HG02852 (cell line): ENCODE data around the gene PDCL3.
A peak's percentile ranks its signal among the peaks of the same experiment; 100 is the strongest.

Experiments
- ATAC-seq: cut with Tn5 transposase; IDR thresholded peaks from one replicate; pipeline ENCODE4 v1.9.1; 2021; ENCODE audit warnings: mild to moderate bottlenecking, moderate library complexity; ENCODE audit not compliant: unreplicated experiment

Gene PDCL3

DNA sequence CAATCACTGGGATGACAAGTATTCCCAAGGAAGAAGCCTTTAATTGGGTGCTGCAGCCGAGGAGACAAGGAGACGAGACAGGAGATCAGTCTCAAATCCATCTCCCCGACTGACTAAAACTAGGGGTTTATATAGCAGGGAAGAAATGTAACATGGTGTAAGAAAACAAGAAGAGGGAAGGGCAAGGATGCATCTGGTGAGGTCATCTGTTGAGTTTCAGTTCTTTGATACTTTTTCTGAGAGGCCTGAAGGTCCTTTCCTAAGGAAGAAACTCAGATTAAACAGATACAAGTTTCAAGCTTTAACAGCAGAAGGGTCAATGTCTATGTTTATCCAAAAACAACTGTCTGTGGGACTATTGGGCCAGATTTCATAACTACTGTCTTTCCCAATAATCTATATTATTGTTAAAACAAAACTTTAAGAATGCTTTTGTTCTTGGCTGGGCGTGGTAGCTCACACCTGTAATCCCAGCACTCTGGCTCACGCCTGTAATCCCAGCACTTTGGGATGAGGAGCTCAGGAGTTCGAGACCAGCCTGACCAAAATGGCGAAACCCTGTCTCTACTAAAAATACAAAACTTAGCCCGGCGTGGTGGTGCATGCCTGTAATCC is 2.5 kb upstream of the PDCL3 start:
- ATAC-seq: no peak

DNA sequence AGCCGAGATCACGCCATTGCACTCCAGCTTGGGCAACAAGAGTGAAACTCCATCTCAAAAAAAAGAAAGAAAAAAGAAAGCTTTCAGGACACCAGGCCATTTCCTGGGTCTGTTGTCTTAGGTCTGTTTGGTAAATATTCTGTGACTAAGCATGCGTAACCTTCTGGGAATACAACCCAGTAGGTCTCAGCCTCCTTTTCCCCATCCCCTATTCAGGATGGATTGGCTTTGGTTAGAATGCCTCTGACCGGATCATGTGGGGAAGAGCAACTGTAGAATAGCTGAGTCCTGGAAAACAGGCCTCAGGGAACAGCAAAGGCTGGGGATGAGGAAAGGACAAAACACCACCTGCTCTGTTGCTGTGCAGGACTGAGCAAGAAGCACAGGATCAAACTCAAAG is 1.6 kb upstream of the PDCL3 start:
- ATAC-seq: no peak

DNA sequence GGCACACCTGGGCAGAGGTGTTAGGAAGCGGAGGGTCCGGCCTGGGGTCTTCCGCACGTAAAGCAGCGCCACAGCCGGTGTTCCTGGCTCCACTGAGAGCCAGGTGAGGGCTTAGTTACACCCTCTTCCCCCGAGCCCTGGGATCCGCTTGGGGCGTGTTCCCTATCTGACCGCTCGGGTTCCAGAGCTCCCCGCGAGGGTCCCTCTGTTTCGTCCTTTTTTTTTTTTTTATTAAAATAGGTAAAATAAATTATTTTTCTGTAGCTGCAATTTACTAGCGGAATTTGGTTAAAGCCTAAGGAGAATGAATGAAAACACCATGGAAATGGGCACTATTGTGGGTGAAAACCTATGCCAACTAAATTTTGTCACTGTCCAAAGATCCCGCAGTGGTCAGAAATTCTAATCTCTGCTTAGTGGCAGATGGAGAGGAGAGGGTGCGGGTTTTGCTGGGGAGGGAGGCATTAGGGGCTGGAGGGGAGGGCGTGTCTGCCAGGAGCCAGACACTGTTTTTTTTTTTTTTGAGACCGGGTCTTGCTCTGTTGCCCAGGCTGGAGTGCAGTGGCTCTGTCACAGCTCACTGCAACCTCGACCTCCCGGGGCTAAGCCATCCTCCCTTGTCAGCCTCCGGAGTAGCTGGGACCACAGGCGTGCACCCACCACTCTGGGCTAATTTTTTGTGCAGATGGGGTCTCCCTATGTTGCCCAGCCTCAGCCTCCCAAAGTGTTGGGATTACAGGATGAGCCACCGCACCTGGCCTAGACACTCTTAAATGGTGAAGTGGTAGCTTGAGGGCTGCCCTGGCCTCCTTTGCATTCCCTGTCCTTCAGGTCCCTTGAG is 834 bp downstream of the PDCL3 start:
- ATAC-seq: peak; percentile 16

DNA sequence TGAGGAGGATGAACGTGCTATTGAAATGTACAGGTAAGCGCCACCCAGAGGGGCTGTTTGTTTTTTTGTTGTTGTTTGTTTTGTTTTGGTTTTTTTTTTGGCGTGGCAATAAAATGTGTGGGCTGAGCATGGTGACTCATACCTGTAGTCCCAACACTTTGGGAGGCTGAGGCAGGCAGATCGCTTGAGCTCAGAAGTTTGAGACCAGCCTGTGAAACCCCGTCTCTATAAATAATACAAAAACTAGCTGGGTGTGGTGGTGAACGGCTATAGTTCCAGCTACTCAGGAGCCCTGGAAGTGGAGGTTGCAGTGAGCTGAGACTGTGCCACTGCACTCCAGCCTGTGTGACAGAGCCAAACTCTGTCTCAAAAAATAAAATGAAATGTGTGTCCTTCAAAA is 6.2 kb downstream of the PDCL3 start:
- ATAC-seq: peak; percentile 66

DNA sequence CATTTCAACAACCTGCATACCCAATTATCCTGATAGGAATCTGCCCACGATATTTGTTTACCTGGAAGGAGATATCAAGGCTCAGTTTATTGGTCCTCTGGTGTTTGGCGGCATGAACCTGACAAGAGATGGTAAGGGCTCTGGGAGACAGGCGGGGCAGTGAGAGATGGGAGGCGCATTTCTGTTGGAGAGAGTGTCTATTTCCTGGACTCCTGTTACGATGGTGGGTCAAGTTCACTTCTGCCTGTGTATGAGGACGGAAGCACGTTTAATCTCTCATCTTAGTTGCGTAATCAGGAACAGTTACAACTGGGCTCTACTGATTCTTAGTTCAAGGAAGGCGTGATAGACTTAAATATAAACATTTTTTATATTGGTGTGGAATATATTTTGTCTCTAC is 8.9 kb downstream of the PDCL3 start:
- no peak for ATAC-seq

DNA sequence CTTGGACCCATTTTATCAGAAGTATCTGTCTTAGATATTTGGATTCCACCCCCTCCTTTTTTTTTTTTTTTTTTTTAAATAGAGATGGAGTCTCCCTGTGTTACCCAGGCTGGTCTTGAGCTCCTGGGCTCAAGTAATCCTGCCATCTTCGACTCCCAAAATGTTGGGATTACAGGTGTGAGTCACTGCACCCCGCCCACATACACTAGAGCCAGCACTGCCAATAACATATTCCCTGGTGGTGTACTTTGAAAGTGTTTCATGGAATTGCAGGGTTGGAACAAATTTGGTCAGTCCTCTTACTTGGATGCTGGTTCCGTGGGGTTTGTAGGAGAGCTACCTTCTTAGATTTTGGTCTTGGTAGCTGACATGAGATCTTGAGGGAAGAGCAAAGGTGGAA is 15.0 kb downstream of the PDCL3 start:
- ATAC-seq: no peak

DNA sequence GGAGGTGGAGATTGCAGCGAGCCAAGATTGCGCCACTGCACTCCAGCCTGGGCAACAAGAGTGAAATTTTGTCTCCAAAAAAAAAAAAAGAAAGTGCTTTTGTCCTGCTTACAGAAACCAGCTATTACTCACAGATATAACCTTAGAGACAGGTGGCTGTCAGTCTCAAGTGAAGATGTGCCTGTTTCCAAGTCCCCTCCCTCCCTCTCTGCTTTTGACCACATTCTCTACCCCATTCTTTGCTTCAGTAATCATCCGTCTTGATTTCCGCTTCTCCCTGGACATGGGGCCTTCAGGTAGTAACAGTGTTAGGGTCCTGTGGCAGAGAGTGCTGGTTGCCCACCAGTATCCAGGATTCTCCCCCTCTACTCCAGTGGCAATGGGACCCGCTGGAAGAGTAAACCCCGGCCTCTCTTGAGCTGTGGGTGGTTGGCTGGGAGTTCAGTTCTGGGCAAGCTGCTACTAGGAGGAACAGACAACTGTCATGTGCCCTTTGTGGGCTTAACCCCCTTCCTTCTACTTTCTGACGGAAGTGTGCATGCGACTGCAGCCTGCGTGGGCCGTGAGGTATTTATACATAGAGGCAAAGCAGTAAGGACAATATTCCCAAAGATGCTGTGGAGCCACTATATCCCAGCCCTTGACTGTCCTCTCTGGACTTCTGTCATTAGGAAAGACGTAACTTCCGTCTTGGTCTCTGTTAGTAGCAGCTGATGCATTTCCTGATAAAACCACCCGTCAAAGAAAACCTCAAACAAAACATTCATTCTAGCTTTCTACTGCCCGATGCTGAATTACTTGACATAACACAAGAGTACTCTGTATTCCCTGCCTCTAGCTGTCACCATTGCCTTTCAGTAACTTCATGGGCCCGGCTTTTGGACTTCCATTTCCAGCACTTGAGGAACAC is 17.8 kb downstream of the PDCL3 start:
- peak; percentile 69 for ATAC-seq

DNA sequence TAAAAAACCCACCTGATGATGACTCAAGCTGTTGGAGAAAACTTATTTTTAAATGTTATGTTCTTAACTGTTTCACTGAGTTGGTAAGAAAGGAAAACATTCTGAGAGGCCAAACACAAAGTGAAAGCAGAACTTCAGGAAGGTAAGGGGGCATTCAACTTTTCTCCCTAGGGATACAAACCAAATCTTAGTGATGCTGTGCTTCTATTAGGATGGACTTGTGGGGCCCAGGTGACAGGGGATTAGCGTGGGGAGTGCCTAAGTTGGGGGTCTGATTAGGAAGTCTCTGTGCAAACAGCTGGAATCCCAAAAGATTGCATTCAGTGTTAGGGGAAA is 18.5 kb downstream of the PDCL3 start:
- no peak for ATAC-seq

DNA sequence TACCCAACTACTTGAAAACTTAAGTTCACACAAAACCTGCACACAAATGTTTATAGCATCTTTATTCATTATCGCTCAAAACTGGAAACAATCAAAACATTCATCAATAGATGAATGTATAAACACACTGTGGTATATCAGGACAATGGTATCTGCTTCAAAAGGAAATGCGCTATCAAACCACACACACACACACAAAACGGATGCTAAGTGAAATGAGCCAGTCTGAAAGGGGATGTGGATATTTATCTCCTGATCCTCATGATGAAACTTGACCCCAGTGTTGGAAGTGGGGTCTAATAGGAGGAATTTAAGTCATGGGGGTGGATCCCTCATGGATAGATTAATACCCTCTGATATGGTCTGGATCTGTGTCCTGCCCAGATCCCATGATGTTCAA is 22.0 kb downstream of the PDCL3 start:
- ATAC-seq: no peak

DNA sequence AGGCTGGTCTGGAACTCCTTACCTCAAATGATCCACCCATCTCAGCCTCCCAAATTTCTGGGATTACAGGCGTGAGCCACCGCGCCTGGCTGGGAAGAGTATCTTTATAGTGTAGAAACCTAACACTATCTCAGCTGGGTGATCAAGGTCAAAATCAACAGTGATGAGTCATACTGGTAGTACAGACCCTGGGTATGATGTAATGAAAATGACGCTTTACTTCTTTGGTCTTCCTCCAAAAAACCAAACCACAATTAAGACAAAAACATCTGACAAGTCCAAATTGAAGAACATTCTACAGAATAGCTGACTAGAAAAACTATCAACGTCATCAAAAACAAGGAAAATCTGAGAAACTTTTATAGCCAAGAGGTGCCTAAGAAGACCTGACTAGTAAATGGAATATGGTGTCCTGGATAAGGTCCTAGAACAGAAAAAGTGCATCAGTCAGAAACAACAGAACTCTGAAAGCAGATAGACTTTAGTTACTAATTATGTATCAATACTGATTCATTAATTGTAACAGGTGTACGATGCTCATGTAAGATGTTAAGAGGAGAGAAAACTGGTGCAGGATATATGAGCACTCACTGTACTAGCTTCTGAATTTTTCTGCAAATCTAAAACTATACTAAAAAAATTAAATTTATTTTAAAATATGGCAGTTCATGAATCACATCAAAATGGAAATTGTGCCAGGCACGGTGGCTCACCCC is 25.4 kb downstream of the PDCL3 start:
- ATAC-seq: peak; percentile 82

DNA sequence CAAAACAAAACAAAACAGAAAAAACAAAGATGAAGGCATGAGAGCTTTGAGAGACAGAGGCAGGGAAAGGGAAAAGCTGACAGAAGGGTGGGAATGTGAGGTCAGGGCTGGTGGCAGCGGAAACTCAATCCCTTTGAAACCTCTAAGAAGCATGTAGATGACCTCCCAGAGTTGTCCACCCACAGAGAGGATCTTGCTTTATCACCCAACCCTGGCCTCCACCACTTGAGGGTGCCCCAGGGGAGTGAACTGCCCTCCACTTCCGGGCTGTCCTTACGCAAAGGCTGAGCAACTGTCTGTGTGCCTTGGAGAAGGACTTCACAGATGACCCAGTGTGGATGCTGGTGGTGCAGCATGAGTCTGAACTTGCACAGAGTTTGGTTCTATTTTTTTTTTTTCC is 26.7 kb downstream of the PDCL3 start:
- ATAC-seq: no peak

DNA sequence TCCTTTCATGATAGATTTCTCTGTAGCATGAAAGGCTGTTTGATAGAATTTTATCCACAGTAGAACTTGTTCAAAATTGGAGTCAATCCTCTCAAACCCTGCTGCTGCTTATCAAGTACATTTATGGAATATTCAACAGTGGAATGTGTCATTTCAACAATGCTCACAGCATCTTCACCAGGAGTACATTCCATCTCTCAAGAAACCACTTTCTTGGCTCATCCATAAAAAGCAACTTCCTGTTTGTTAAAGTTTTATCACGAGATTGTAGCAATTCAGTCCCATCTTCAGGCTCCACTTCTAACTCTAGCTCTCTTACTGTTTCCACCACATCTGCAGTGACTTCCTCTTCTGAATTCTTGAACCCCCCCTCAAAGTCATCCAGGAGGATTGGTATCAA is 29.4 kb downstream of the PDCL3 start:
- ATAC-seq: no peak

DNA sequence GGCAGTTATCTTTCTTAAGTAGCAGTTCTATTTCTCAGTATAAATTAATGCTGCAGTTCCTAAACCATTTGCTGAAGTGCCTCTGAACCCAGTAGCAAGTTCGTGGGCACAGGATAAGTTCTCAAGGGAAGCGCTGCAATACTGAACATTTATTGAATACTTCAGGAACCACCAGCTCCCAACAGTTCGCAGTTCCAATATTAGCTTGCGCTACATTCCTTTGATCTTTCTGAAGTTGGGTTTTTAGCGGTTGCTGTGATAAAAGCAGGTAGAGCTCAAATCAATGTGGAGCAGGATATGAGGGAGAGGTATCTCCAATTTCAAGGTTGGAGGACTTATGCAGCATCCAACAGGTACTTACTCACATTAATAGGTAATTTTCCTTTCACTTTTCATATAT is 33.7 kb downstream of the PDCL3 start:
- no peak for ATAC-seq

DNA sequence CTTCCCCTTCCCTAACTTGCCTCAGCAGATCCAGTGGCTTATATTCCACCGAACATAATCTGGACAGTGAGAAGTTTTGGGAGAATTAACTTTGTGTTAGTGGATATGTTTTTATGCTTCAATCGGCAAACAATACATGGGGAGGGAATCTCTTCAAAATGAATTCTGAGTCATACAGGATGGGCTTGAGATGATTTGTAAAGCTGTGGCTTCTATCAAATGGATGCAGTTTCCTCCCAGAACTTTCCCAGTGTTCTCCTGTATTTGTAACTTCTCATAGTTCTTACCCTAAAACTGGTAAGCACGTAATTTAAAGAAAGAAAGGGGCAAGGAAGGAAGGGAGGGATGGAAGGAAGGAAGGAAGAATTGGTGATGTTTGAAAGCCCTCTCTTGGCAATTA is 36.8 kb downstream of the PDCL3 start:
- no peak for ATAC-seq

DNA sequence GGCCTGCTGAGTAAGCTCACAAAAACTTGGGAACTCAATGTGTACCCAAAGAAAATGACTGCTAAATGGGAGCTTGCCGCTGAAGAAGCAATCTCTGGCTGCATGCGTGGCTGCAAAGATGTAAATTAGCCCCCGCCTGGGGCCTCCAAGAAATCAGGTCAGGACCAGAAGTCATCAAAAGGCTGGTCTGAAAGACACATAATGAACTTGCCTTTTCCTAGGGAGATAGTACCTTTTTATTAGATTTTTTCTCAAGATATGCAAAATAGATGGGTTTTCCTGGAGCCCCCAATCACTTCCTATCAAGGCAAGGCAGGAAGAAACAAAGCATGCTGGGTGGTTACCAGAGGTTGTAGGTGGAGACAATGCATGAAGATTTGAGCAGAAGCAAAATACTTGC is 38.9 kb downstream of the PDCL3 start:
- ATAC-seq: no peak

DNA sequence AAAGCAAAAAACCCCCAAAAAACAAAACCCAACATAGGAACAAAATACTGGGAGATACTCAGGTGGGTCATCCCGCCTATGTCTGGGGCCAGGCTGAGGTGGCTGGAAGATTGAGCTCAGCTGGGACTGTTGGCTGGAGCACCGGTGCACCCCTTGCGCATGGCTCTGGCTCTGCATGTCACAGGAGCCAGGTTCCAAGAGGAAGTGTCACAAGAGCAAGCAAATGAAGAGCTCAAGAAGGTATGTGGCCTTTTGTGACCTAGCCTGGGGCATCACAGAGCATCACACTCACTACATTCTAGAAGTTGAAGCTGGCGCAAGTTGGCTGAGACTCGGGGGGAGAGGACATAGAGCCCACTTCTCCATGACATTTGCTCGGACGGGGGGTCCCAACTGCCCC is 40.6 kb downstream of the PDCL3 start:
- ATAC-seq: no peak

DNA sequence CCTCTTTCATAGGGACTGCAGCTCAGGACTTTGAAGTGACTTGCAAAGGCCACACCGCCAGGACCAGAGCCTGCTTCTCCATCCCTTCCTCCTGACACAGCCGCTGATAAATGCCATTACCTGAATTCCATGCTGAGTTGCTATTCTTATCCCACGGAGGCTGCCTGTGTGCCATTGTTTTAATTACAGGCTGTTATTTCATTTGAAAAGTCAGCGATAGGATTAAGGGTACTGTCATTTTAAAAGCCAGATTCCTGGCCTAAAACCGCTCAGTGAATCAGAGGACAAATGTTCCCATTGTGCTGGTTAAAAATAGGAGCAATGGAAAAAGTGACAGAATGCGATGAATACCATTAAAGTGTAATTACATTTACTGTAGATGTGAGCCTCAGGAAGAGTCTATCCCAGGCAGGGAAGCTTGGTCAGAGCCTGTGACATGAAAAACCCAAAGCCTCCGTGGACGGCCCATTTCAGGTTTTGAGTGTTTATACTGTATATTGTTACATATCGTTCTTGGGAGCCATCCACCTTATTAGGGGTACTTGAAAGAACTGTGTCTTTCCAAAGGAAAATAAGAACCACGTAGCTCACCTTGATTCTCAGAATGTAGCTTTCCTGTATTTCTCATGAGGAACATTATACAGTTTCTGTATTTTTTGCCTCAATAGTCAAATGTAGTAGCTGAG is 41.3 kb downstream of the PDCL3 start:
- ATAC-seq: no peak

DNA sequence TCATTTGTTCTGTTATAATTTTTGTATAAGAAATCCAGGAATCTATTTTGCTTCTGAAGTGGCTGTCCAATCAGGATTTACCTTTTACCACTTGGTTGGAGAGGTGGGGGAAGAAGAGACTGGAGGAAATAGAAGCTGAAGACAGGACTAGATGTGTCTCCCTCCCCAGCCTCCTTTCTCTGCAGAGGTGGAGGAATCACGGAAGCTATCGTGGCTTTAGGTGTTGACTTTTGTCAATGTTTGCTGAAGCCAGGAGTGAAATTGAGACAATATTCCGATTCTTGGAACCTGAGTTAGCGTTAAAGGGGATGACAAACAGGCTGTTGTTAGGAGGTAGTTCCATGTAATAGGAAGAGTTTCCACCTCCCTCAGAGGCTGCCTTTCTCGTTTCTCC is 43.5 kb downstream of the PDCL3 start:
- no peak for ATAC-seq

DNA sequence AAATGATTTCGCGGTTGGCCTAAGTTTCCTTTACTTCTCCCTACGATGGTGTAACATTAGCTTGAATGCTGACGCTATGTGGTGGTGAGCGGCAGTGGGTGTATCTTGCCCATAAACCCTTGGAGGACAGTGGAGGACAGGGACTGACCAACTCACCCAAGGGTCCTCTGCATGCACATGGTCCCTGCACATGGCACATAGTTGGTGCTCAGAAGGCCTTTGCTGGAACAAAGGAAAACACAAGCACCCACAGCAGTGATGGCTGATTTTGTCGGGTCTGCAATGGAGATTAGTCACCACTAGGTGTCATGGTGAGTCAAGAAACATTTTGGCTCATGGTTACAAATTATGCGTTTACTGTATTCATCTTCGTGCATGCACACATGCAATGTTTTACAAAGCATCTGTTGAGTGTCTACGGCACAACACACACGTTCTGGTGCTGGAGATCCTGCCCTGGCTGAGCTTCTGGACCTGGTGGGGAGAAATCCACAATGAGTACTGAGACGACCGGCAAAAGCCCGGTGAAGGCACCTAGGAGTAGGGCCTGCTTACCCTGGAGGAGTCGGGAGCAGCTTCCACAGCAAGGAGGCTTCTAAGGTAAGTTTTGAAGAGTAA is 44.0 kb downstream of the PDCL3 start:
- ATAC-seq: no peak

DNA sequence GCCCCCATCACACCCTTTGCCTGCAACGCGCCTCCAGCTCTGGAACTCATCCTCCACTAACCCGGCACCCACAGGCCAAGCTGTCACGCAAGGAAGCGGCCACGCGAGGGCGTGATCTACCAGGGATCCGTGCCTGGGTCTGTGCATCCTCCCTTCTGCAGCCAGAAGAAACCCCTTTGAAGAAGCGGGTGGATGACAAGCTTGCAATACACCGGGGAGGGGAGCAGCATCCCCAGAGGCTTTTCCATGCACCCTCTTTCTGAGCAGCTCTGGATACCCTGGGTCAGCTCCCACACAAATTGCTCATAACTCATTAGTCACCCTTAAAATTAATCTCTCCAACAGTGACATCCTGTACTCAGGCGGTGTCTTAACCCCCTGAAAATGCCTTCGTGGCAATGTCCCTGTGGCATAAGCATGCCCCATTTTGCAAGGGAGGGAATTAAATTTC is 47.6 kb downstream of the PDCL3 start:
- ATAC-seq: no peak
